ENCODE results near the gene SDHA.
"Not testable (repeated sequence)": the region's sequence is repeated elsewhere in the genome, so short reads cannot be mapped to it uniquely, and the experiment has no call there.

Gene SDHA

GRCh38 chr5:186091-187041, 31.8 kb upstream of the SDHA start:
- DNase-seq = no peak

GRCh38 chr5:187042-187431, 31.1 kb upstream of the SDHA start:
- DNase-seq = no peak

DNA sequence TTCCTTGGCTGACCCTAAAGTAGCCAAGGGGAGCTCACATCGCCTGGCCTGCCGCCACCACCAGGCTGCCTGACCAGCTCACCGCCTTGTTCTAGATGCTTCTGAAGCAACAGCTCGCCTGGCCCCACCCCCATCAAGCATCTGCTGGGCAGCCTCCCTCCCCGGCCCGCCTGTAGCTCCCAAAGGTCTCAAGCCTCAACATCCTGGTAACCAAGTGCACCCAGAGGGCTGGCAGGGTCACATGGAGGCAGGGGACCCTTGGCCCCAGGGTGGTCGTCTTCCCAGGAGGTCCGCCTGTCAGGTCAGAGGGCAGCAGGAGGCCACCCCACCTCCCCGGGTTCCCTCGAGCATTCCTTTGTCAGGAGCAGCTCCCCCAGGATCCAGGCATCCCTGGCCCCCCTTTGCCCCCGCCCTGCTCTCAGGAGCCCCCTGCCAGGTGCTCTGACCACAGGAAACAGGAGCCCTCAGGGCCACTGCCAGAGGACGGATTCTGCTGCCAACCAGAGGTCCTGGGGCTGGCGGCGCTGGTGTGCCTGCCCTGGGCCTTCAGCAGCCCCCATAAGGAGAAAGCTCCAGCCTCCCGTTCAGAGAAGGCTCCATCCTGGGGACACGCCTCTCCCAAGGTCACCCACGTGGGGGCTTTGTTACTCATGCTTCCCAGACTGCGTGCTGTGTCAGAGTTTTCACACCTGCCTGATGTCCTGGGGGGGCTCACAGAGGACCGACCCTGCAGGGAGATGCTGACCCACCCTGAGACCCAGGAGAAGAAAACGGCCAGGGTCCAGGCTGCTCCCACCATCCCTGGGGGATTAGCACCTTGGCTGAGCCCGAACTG, 30.3 kb upstream of the SDHA start:
- no peak for DNase-seq

DNA sequence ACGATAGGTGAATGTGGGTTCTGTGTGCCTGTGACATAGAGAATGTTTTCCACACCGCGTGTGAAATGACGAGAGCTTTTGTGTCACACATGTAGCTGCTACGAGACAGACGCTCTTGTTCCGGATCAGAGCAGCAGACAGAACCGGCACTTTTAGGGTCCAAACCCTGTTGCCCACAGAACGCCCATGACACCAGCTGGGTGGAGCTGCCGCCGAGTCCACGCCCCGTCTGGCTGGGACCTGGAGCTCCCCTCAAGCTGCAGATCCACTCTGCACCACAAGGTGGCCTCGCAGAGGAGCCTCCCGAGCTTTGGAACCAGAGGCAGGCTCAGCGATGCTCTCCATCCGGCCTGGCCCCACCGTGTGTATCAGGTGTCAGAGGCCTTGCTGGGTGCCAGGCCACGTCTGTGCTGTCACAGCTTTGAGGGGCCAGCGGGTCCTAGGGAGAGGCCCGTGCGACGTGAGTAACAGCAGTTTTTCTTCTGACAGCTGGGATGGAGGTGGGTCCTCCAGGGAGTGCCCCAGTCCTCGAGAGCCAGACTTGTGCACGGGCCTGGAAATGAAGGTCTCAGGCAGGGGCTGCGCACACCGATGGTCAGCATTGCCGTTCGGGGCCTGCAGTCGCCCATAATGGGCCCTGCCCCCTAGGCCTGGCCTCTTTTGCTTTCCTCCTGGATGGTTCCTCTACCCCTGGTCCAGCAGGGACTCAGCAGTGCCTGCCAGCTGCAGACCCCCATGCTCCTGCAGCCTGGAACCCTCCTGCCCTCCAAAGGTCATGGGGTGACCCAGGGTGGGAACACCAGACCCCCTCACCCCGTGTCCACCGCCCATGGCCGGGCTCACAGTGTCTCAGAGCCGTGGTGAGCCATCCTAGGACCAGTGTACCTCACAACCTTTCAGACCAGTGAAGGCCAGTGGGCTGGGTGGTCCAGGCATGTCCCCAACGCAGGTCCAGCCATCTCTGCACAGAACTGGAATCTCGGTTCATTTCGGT, 29.3 kb upstream of the SDHA start:
- DNase-seq = peak; percentile 84

DNA sequence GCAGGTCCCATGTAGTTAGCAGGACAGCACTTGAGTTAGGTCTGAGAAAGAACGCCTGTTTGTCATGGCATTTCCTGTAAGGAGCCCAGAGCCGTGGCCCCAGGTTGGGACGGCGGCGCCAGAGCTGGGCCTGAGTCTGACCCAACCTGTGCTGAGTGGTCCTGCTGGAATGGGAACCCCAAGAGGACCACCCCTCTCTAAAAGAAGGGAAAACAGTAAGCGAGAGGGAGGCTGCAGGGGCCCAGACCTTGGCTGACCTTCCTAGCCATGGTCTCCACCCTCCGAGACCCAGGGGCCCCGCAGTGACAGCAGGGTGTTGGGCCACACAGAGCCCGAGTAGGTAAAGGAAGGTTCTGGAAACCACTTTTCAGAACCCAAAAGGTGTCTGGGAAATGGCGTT, 28.6 kb upstream of the SDHA start:
- no peak for DNase-seq

DNA sequence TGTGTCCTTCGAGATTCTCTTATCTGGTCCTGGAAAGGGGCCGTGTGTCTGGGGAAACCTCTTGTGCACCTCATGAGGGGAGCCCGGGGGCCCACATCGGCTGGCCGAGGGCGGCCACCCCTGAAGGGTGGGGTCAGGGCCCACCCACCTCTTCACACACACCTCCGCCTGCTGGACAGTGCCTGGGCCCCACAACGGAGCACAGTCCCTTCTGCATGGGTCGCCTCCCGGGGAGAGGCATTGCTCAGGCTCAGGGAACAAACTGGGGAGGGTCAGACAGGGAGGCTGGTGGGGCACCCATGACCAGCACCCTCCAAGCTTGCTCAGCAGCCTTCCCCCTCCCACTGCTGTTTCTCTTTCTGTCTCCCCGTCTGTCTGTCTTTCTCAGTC, 28.1 kb upstream of the SDHA start:
- DNase-seq = no peak

DNA sequence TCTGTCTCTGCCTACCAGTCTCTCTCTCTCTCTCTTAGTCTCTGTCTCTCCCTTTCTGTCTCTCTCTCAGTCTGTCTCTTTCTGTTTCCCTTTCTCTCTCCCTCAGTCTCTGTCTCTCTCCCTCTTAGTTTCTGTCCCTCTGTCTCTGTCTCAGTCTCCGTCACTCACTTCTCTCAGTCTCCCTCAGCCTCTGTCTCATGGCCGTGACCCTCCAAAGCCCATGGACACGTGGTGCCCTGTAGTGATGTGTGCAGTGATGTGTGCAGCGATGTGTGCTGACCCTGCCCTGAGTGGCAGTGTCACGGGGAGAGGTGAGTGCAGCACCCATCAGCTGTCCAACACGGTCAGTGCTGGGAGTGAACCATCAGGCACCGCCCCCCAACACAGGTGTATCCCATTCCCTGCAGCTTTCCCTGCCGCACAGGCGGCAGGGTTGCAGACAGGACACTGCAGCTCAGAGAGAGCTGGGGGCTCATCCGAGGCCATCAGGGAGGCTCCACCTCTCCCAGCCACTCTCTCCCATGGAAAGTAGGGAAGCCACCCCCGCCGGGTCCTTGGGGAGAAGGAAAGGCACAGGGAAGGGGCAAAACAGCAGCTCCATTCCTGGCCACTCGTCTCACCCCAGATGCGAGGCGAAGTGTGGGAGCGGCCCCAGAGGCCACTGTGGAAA, 27.6 kb upstream of the SDHA start:
- DNase-seq = no peak

DNA sequence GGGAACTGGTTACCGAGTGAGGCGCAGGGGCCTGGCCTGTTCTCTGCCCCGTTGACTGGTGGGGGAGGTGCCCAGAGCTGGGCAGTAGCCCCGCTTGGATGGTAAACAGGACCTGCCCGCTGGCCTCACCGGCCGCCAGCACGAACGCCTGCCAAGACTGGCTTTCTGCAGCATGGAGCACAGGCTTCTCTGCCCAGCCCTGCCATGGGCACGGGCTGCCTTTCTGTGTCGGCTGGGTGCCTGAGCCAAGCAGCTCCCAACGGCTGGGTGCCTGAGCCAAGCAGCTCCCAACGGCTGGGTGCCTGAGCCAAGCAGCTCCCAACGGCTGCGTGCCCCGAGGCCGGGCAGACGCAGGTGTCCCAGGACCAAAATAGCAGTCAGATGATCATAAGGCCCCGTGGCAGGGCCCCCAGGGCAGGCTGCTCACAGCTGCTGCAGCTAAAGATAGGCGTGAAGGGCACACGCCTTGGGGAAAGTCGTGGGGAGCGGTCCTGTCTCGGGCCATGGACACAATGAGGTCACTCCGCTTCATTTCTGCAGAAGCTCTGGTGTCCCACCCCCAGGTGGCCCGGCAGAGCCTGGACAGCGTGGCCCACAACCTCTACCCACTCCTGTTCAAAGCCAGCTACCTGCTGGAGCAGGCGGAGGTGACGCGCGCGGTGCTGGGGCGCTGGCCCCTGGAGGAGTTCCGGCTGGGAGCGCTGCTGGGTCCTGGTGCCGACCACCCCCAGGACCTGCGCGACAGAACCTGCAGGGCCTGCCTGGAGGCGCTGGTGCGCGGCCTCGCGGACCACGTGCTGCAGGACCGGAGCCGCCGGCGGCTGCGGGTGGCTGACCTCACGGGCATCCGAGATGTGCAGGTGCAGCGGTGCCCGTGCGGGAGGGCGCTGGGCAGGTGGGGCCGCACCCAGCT, 26.8 kb upstream of the SDHA start, which contains the start of gene LRRC14B:
Gene LRRC14B, plus strand, starts transcription at position 460 of the 913 bp plus-strand sequence. Its CDS starts 44 bp downstream, at position 504.
- no peak for DNase-seq

DNA sequence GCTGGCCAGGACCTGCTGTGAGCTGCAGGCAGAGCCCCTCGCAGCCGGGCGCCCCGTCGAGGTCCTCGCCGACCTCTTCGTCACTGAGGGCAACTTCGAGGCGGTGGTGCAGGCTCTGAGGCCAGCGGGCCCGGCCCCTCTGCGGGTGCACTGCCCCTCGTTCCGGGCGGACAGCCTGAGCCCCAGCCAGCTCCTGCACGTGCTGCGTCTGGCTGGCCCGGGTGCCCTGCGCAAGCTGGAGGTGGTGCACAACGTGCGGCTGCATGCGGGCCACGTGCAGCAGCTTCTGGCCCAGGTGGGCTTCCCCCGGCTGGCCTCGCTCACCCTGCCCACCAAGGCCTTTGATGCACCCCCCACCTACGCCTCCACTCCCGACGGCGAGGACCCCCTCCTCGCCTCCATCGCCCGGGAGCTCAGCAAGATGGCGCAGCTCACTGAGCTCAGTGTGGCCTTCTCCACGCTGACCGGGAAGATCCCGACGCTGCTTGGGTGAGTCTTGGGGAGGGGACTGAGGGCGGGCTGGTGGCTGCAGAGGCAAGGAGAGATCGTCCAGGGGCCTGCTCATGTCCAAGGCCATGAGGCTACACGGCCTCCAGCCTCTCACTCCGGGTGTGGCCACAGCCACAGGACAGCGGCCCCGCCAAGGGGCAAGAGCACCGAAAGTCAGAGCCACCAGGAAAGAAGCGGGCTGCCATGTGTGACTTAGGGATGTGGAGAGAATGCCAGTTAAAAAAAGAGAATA, 26.0 kb upstream of the SDHA start:
- DNase-seq = no peak

- no peak for DNase-seq
These were observed 25.5 kb upstream of the SDHA start for GRCh38 chr5:192691-192969.

- no peak for DNase-seq
These were observed 24.9 kb upstream of the SDHA start for GRCh38 chr5:192970-193831.

DNA sequence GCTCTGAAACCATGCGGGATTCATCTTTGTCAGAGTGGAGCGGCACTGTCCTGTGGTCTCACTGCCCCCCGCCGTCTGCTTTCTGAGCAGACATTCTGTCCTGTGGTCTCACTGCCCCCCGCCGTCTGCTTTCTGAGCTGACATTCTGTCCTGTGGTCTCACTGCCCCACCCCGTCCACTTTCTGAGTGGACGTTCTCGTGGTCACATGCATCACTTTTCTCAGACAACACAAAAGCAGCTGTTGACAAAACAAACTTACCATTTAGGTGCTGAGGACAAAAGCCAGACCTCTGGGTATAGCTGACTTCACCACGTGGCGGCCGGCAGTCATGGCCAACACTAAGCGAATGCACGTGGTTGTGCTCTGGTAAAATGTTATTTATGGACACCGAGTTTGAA, 24.0 kb upstream of the SDHA start:
- DNase-seq = no peak

DNA sequence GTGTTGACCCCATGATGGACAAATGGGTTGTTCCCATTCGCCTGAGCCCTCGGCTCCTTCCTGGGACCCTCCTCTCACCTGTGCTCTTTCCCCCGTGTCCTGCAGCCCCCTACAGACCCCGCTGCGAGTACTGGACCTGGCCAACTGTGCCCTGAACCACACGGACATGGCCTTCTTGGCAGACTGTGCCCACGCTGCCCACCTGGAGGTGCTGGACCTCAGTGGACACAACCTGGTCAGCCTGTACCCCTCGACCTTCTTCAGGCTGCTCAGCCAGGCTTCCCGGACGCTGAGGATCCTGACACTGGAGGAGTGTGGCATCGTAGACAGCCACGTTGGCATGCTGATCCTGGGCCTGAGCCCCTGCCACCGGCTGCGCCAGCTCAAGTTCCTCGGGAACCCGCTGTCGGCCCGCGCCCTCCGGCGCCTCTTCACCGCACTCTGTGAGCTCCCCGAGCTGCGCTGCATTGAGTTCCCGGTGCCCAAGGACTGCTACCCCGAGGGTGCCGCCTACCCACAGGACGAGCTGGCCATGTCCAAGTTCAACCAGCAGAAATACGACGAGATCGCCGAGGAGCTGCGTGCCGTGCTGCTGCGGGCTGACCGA, 23.4 kb upstream of the SDHA start:
- no peak for DNase-seq

DNA sequence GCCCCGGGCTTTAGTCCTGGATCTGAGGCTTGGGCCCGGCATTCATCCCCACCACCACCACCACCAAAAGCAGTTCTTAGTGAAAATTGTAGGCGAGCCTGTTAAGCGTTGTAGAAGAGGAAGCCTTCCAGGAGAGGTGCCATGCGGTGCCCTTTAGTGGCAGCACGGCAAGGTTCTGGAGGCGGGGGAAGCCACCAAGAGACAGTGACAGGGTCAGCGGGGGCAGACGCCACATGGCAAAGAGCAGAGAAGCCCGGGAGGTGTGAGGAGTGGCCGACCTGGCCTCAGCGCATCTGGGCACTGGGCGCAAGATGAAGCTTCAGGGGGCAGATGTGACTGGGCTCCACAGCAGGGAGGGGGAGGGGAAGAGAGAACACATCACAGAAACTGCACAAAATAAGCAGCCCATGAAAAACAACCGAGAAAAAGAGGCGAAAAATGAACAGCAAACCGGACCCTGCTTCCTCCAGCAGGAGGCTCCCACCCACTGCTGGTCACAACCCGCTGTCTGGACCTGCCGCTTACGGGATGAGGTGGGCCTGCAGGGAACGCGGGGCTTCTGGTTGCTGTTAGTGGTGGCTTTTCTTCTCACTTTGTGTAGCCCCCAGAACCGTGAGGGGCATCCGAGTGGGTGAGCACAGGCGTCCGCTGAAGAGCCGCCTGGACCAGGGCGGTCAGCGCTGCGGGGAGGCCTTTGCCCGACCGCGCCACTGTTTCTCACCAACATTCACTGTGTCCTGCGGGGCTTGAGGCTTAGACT, 22.5 kb upstream of the SDHA start:
- DNase-seq = no peak

DNA sequence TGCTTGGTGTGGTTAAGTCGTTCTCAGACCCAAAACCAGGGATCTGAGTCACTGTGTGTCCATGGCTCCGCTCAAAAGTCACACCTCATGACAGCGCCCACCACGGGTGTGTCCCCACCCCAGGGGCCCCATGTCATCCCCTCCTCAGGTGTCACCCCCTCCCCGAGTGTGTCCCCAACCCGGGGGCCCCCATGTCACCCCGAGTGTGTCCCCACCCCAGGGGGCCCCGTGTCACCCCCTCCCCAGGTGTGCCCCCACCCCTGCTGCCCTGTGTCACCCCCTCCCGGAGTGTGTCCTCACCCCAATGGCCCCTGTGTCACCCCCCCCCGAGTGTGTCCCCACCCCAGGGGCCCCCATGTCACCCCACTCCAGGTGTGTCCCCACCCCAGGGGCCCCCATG, 21.8 kb upstream of the SDHA start:
- DNase-seq = no peak

GRCh38 chr5:197031-197430, 21.1 kb upstream of the SDHA start:
- not testable (repeated sequence) for DNase-seq

DNA sequence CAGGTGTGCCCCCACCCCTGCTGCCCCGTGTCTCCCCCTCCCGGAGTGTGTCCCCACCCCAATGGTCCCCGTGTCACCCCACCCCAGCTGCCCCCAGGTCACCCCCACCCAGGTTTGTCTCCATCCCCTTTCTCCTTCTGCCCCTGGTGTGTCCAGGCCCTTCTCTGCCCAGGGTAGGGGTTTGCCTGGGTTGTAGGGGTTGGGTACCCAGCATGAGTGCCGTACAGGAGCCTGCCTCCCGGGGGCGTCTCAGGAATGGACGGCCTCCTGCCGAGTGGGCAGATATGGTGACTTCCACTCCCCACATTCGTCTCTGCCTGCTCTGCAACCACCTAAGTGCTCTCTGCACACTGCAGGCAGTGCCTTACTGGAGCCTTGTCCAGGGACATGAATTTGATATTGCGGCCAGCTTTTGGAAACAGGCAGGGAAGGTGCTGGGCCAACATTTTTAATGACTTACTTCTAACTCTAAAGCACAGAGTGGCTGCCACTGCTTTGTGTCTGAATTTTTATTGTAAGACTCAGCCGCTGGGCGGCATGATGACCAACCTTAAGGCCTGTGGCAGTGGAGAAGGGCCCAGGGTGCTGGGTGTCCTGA, 20.1 kb upstream of the SDHA start:
- no peak for DNase-seq

Data from activated gamma-delta T cell treated with Interleukin-2 at 50 U/mL for 16 hours (primary cell).